ENCODE measurements around the gene HSPA1L.
"Not testable (repeated sequence)": the region's sequence is repeated elsewhere in the genome, so short reads cannot be mapped to it uniquely, and the experiment has no call there.

Gene HSPA1L

GRCh38 chr6:31825553-31825952 lies 10.5 kb upstream of the HSPA1L start:
- H3K27ac ChIP-seq (ENCODE audit: low read depth, low read length, poor library complexity, severe bottlenecking): peak overlapping the region; percentile 91
- H3K36me3 ChIP-seq (ENCODE audit: insufficient read depth, low read length): no peaks in the 10 kb centered on the region
- H3K9ac ChIP-seq (ENCODE audit: low read length): no peak overlapping the region
- TF ChIP-seq CTCF (IDR thresholded peaks at IDR 0.05; ENCODE audit: low read length) (no peak), EZH2 (IDR thresholded peaks at IDR 0.05; ENCODE audit: borderline replicate concordance, low read length) (no peak)
- no peak overlapping the region for H2AFZ ChIP-seq (ENCODE audit: low read length)
- H3K27me3 ChIP-seq (ENCODE audit: insufficient read depth, low read length): no peaks in the 10 kb centered on the region
- H3K4me2 ChIP-seq (ENCODE audit: low read length): no peak overlapping the region
- H3K79me2 ChIP-seq (ENCODE audit: insufficient read depth, low read length): peaks cover 9% of the 10 kb centered on the region
- H3K9me3 ChIP-seq (ENCODE audit: low read length): no peaks in the 10 kb centered on the region
- H3K9me2 ChIP-seq (ENCODE audit: low read depth, low read length): no peaks in the 10 kb centered on the region
- H4K20me1 ChIP-seq (ENCODE audit: insufficient read depth, low read length): no peaks in the 10 kb centered on the region
- no peaks in the 10 kb centered on the region for H3F3A ChIP-seq (ENCODE audit: insufficient read depth, low read length)
- H3K4me3 ChIP-seq (ENCODE audit: low read depth, low read length, poor library complexity, severe bottlenecking): no peak overlapping the region
- H3K4me1 ChIP-seq (ENCODE audit: insufficient read depth, low read length, severe bottlenecking): peaks cover 39% of the 10 kb centered on the region

GRCh38 chr6:31823592-31824196 lies 8.6 kb upstream of the HSPA1L start:
- Histone ChIP-seq H3K4me1 (ENCODE audit: insufficient read depth, low read length, severe bottlenecking) (peaks cover 39% of the 10 kb centered on the region), H3K27ac (ENCODE audit: low read depth, low read length, poor library complexity, severe bottlenecking) (peak overlapping the region; percentile 93)
- H3K27me3 ChIP-seq (ENCODE audit: insufficient read depth, low read length); H3F3A ChIP-seq (ENCODE audit: insufficient read depth, low read length); H4K20me1 ChIP-seq (ENCODE audit: insufficient read depth, low read length); H3K9me2 ChIP-seq (ENCODE audit: low read depth, low read length); H3K9me3 ChIP-seq (ENCODE audit: low read length); H3K9ac ChIP-seq (ENCODE audit: low read length); H3K4me3 ChIP-seq (ENCODE audit: low read depth, low read length, poor library complexity, severe bottlenecking); H3K4me2 ChIP-seq (ENCODE audit: low read length); H3K36me3 ChIP-seq (ENCODE audit: insufficient read depth, low read length); H2AFZ ChIP-seq (ENCODE audit: low read length); H3K79me2 ChIP-seq (ENCODE audit: insufficient read depth, low read length): not testable (repeated sequence)

- no peaks in the 10 kb centered on the region for H3K9me3 ChIP-seq (ENCODE audit: low read length)
- H3K4me3 ChIP-seq (ENCODE audit: low read depth, low read length, poor library complexity, severe bottlenecking): peak overlapping the region; percentile 85
- peak overlapping the region; percentile 96 for H3K9ac ChIP-seq (ENCODE audit: low read length)
- H4K20me1 ChIP-seq (ENCODE audit: insufficient read depth, low read length): no peaks in the 10 kb centered on the region
- H3K27ac ChIP-seq (ENCODE audit: low read depth, low read length, poor library complexity, severe bottlenecking): peak overlapping the region; percentile 93
- peak overlapping the region; percentile 64; the same call in 1 of the 2 replicates for H2AFZ ChIP-seq (ENCODE audit: low read length)
- H3K4me2 ChIP-seq (ENCODE audit: low read length): peak overlapping the region; percentile 93
- no peaks in the 10 kb centered on the region for H3K36me3 ChIP-seq (ENCODE audit: insufficient read depth, low read length)
- peaks cover 39% of the 10 kb centered on the region for H3K4me1 ChIP-seq (ENCODE audit: insufficient read depth, low read length, severe bottlenecking)
- H3F3A ChIP-seq (ENCODE audit: insufficient read depth, low read length): no peaks in the 10 kb centered on the region
- H3K27me3 ChIP-seq (ENCODE audit: insufficient read depth, low read length): no peaks in the 10 kb centered on the region
- H3K9me2 ChIP-seq (ENCODE audit: low read depth, low read length): no peaks in the 10 kb centered on the region
- H3K79me2 ChIP-seq (ENCODE audit: insufficient read depth, low read length): no peaks in the 10 kb centered on the region
- TF ChIP-seq EZH2 (IDR thresholded peaks at IDR 0.05; ENCODE audit: borderline replicate concordance, low read length) (no peak), CTCF (IDR thresholded peaks at IDR 0.05; ENCODE audit: low read length) (no peak)
These were observed 7.1 kb upstream of the HSPA1L start for GRCh38 chr6:31822036-31822821.
